Coronary artery (tissue), 2 donors: ENCODE results near the gene ADCY1.
A peak's percentile ranks its signal among the peaks of the same experiment; 100 is the strongest.

Source experiments
- DNase-seq: peaks from one replicate; pipeline ENCODE4 v3.0.0-alpha.2; 2017; ENCODE audit warnings: low spot score
- H3K27ac ChIP-seq, 2 donors: fragments of 200-600 bp; sonication (generic); one replicate each; pipeline ENCODE4 v1.5.1; 2016 to 2019
- H3K4me3 ChIP-seq: fragments of 200-600 bp; sonication (generic); 2 replicates; pipeline ENCODE4 v1.5.1; 2016; ENCODE audit warnings: mild to moderate bottlenecking, moderate library complexity
- TF ChIP-seq, protein P1 (sequence below): fragments of 200-600 bp; sonication (generic); IDR thresholded peaks from one replicate; pipeline ENCODE4 v1.5.1; 2019; ENCODE audit warnings: antibody characterized with exemption

ADCY1 gene

DNA sequence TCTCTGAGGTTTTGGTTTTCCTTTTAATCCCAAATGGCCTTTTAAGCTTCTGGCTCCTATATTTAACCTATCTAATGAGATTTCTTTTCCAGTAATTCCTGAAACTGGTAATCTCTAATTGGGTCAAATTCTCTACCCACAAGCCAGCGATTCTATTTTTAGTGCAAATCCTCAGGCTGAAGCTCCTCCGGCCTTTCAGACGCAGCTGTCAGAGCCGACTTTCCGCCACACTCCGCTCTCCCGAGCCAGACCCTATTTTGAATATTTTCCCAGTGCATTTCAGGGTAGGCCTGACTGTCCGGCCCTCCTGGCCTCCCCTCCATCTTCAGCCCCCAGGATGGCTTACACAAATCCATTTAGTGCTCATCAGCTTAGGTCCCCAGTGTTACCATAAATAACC is 9.7 kb upstream of the ADCY1 start:
- peak overlapping the region in 1 of 2 donors; percentile 56 for H3K27ac ChIP-seq

DNA sequence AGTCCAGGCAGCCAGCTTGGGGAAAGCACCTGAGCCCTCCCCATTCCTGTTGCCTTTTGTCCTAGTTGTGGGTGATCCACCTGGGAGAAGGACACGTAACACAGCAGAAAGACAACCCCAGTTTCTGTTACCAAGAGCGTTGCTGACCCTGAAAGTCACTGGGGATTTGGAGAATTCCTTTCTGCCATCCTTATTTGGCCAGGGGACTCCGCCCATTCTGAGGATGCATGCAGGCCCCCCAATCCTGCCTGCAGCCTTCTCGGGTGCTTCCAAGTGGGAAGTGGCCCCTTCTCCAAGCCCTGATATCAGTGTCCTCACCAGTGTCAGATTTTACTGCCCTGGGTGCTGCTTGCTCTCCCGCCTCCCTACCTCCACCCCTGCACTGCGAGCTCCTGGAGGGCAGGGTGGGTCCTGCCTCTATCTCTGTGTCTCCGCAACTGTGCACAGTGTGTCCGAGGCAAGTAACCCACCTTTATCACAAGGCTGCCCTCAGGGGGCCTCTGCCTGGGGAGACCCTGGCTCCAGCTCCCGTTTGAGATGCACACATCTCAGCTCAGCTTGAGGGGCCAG is 9.2 kb upstream of the ADCY1 start:
- peak overlapping the region in 1 of 2 donors; percentile 56 for H3K27ac ChIP-seq
- H3K4me3 ChIP-seq = peak overlapping the region; percentile 62
- TF ChIP-seq, protein P1, sequence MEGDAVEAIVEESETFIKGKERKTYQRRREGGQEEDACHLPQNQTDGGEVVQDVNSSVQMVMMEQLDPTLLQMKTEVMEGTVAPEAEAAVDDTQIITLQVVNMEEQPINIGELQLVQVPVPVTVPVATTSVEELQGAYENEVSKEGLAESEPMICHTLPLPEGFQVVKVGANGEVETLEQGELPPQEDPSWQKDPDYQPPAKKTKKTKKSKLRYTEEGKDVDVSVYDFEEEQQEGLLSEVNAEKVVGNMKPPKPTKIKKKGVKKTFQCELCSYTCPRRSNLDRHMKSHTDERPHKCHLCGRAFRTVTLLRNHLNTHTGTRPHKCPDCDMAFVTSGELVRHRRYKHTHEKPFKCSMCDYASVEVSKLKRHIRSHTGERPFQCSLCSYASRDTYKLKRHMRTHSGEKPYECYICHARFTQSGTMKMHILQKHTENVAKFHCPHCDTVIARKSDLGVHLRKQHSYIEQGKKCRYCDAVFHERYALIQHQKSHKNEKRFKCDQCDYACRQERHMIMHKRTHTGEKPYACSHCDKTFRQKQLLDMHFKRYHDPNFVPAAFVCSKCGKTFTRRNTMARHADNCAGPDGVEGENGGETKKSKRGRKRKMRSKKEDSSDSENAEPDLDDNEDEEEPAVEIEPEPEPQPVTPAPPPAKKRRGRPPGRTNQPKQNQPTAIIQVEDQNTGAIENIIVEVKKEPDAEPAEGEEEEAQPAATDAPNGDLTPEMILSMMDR = no peak
- no peak for DNase-seq

More for the DNA sequence above, 9.7 kb upstream of the ADCY1 start:
- no peak for DNase-seq
- TF ChIP-seq, protein P1 = no peak
- H3K4me3 ChIP-seq = peak overlapping the region; percentile 62

DNA sequence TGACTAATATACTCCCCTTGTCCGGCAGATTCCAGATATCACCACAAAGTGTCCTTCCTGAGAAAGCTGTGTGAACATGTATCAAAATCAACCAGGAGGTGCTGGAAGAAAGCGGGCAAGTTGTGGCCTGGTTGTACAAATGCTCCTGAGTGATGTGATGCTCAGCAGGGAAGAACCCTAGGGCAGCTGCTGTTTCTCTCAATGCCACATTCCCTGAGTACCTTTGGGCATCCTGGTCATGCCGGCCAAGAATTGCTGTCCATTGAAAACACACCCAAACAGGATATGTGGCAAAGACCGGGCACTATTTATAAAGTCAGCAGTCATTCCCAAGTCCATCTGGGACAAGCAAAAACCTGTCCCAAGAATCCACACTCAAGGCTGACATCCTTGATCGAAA is 7.8 kb upstream of the ADCY1 start:
- TF ChIP-seq, protein P1 = no peak
- Histone ChIP-seq H3K27ac (no peak overlapping the region), H3K4me3 (no peak overlapping the region)
- no peak for DNase-seq

- no peak overlapping the region for H3K27ac ChIP-seq
- TF ChIP-seq, protein P1 = no peak
- DNase-seq = no peak
- no peak overlapping the region for H3K4me3 ChIP-seq
Observed at GRCh38 chr7:45566961-45567360, 7.2 kb upstream of the ADCY1 start.

DNA sequence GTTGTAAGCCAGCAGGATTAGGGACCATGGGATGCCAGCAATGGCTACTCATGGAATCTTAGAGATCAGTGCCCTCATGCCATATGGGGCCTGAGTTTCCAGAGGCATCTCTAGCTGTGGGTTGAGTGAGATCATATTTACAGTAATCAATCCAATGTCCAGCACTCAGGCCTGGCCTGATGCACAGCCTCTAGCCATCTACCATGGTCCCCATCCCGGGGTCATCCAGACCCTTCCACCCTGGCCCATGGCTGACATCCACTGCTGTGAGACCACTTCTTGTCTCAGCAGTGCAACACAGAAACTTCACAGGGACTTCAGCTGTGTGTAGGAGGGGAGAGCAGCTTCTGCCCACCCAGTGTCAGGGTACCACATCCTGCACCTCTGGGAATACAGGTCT is 6.5 kb upstream of the ADCY1 start:
- H3K27ac ChIP-seq = no peak overlapping the region
- no peak for DNase-seq
- TF ChIP-seq, protein P1 = no peak

GRCh38 chr7:45568536-45569289 is 5.5 kb upstream of the ADCY1 start:
- Histone ChIP-seq H3K27ac (no peak overlapping the region), H3K4me3 (no peak overlapping the region)
- peak; percentile 63 for DNase-seq
- TF ChIP-seq, protein P1 = no peak

More for the DNA sequence above, 6.5 kb upstream of the ADCY1 start:
- no peak overlapping the region for H3K4me3 ChIP-seq

DNA sequence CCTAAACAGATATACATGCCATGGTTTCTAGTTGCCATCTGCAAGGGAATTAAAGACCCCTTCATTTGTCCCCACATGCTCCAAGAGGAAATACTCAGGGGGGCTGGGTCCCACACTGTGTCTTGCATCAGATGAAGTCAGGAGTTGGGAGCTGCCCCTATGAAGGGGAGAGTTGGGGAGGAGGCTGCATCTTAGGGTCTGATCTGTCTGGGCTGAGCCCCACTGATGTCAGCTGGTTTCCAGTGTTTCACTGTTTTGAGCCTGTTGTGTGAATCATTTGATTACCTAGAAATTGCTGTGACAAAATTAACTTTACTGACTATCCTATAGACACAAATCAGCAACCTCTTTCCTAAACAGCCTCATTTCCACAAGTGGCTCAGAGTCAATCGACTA is 4.9 kb upstream of the ADCY1 start:
- Histone ChIP-seq H3K27ac (no peak overlapping the region), H3K4me3 (no peak overlapping the region)
- no peak for DNase-seq
- TF ChIP-seq, protein P1 = no peak
